Left colon (tissue), 2 donors: ENCODE measurements around the gene ATXN10. TPM values are rescaled to one million over a fixed set of nuclear protein-coding genes. Genes with fewer than 3 reads are reported as not detected.
A peak's percentile ranks its signal among the peaks of the same experiment; 100 is the strongest.
"Not testable (repeated sequence)": the region's sequence is repeated elsewhere in the genome, so short reads cannot be mapped to it uniquely, and the experiment has no call there.

Source experiments
- ATAC-seq: fragments of 200-7000 bp; cut with Tn5 transposase; one replicate; pipeline ENCODE4 v1.9.1; 2020; ENCODE audit warnings: mild to moderate bottlenecking, moderate library complexity
- DNase-seq, 2 donors: peaks; one replicate each; pipeline ENCODE4 v3.0.0-alpha.2; 2020
- intact Hi-C, 2 donors: fragments of 100-400 bp; cut with DNase I in 1 of 2; cut with micrococcal nuclease in 1 of 2; formaldehyde crosslinking; loops; one replicate each; pipeline versions ENCODE4 v1.11.2 to v1.14.0; 2022; cut with DNase I, micrococcal nuclease
- total RNA-seq, 2 donors: library from RNA; stranded (reverse); fragmentation: NEBNext Ultra II Directional; extraction: Animal tissue kit (Norgen Biotek cat#: 25700); gene quantifications; one replicate each; pipeline ENCODE4 v1.2.1, GENCODE V29; 2021
- donor health status: DM: no; HTN: no; CAD: no.
- donor health status: DM: yes; HTN: yes; CAD: no.

The ATXN10 gene
- total RNA-seq, 2 donors from 2014 or later = 65.6 to 69.9 TPM

DNA sequence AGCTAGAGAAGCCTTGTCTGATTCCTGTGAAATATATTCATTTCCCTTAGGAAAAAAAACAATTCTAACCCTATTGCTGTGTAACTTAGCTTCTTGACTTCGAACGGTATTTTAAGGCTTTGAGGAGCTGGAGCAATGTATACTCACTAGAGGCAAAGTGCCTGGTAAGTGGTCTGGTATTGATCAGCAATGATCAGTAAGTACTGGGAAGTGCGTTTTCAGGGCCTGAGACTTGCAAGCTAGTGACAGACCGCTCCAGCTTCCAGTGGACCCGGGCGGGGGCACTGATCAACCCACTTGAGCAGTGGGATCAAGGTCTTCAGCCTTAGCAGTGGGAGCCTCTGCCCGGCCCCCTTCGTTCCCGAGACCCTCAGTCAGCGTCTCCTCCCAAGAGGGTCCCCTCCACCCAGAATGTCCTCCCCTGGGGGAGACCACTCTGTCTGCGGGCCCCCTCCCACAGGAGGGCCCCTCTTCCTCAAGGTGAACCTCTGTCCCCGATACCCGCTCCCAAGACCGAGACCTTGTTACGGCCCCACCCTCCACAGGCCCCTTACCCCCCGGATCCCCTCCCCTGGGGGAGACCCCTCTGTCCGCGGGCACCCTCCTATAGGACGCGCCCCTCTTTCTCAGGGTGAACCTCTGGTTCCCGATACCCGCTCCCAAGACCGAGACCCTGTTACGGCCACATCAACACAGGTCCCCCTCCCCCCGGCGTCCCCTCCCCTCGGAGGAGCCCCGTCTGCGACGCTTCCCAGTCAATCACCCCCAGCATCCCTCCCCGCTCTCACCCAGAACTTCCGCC, 452 bp upstream of the ATXN10 start:
- DNase-seq (no peak), ATAC-seq (no peak)
- intact Hi-C loops = no loop called here

DNA sequence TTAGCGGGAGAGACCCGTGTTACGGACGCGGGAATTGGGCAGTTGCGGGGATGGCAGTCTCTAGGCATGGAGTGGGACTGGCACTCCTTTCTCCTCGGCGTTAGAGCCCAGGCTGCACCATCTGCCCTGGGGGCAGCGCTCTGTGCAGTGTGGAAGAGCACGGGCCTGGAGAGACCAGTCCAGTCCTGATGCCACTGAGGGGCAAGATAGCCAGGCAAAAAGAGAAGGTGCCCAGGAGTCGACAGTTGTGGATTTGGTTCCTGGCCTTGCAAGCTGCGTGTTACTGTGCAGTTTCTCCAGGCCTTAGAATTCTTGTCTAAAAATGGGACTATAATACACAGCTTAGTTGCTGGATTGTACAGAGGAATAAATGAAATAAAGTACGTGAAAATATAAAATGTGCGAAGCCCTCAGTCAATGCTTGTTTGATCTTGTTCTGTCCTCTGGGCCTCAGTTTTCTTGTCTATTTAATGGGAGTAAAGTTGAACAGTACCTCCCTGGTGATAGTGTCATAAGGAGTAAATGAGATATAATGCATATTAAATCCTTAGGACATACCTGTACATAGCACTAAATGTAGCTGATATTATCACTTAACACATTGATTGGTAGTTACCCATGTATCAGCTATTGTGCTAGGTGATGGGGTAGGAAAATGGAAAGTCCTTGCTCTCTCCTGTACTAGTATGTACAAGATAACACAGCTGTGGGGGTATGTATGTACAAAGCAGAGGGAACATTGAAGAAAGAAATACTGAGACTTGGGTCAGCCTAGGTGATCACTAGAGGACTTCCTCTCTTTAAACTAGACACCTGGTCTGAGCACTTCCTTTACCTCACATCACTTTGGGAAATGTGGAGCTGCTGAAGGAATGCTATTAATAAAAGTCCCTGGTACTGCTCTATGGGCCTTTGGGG, 1.2 kb downstream of the ATXN10 start:
- DNase-seq (peak in 1 of 2 donors; percentile 27), ATAC-seq (peak; percentile 42)
- intact Hi-C loops = no loop called here

DNA sequence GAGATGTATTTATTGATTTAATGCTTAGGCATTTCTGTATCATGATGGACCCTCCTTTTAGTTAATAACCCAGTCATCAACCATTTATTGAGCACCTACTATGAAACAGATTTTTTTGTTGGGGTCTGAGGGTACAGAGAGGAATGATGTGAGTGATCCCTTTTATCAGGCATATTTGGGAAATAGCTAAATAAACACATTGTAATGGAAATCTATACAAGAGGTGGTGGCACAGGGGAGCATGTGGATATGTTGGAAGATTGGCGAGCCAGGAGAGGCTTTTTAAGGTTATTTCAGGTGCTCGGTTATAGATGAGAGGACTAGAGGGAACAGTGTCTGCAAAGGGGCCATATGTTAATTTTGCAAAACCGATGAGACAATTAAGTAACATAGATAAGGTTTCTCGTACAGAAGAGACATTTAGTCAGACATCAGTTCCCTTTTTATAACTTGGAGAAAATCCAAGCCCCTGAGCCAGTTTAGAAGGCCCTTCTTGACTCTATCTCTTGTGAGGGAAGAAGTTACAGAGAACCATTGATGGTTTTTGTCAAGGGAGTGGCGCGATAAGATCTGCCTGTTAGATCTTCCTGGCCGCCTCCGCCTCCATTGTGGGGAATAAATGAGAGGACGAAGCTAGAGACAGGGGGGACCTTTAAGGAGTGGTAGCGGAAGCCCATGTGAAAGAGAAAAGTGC, 2.0 kb downstream of the ATXN10 start:
- intact Hi-C loops = no loop called here
- no peak for ATAC-seq
- DNase-seq = no peak

DNA sequence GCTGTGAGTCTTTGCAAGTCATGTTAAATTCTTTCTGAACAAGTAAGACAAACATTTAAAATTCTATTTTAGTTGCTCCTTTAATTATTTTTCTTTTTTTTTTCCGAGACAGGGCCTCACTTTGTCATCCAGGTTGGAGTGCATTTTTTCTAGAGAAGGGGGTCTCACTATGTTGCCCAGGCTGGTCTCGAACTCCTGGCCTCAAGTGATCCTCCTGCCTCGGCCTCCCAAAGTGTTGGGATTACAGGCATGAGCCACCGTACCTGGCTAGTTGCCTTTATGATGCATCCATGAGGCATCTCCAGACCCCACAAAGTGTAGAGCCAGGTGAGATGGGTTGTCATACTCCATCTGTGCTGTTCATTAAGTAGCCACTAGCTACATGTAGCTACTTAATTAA, 4.4 kb downstream of the ATXN10 start:
- intact Hi-C loops = no loop called here
- ATAC-seq (no peak), DNase-seq (no peak)

DNA sequence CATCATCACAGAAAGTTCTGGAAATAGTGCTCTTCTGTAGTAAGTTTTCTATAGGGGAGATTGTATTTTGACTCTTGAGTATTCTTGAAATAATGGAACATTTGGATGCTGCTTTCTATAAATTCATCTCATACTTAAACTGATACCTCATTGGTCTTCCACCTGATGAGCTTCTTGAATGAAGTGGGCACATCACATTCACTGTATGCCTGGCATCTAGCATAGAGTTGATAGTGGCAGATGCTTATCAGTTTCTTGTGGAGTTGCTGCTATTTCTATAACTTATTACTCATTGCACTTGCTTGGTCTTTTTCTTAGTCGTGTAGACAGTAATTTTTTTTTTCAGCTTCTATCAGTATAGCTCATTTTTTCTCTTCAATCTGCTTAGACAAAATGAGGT, 5.4 kb downstream of the ATXN10 start:
- ATAC-seq (no peak), DNase-seq (no peak)
- intact Hi-C loops = no loop called here

DNA sequence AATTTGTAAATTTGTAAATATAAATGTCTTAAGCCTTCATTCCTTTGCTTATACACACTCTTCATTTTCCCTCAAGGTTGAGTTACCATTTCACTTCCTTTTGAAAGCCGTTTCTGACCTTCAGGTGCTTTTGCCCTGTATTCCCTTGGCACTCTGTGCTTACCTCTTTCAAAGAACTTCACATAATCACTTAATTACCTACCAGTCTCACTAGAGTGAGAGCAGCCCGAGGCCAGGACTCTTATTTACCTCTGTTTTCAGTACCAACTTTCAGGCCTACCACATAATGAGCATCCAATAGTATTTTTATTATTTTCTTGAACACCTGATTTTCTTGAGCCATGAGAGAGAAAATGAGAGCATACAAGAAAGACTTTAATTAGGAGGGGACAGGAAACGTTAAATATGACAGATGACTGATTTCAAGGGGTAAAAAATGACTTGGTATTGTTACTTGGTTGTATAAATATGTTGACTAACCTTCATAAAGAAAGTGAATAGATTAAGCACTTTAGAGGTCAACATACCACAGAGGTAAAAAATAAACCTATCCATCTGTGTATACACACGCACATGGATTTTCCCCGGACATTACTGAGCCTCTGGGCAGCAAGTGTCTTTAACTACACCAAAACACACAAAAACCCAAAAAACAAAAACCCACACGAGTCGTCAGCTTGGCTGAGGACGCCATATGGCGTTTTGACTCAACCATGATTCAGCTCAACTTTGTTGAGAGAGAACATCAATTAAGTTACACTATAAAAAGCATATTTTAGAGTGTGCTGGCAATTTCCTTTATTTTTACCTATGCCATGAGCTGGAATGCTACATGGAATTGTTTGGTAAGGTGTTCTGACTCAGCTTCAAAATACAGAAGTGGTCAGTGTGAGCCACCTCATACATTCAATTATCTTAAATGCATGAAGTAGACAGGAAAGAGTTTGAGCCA, 7.6 kb downstream of the ATXN10 start:
- ATAC-seq (no peak), DNase-seq (no peak)
- intact Hi-C loops = no loop called here

DNA sequence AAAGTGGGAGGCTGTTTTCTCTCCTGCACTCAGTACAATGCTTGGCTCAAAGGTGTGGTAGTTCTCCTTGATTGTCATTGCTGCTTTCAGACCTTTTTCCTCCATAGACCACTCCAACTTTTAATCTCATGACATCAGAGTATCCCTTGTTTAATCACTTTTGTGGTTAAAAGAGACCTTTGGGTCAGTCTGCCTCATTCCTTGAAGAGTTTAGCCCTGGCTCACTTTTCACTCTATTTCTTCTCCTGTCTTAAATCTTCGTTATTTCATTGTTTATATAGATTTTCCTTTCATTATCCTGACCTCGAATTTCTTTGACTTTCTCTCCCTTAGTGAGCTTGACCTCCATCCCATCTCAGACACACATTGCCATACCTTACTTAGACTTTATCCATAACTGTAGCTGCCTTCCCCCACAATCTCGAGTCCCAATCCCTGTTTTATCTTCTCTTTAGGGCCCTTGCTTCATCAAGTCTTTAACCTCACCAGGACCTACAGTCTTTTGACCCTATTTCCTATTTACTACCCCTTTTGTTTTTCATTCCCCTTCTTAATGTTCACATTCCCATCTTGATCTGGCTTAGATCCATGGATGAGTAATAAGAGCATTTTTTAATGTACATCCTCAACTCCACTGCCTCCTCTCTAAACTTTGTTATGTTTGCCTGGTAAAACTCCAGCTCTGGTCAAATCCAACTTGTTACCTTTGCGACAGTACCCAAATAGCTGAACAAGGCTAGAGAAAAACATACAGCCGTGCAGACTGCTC, 9.5 kb downstream of the ATXN10 start:
- intact Hi-C loops = no loop called here
- no peak for DNase-seq
- no peak for ATAC-seq

DNA sequence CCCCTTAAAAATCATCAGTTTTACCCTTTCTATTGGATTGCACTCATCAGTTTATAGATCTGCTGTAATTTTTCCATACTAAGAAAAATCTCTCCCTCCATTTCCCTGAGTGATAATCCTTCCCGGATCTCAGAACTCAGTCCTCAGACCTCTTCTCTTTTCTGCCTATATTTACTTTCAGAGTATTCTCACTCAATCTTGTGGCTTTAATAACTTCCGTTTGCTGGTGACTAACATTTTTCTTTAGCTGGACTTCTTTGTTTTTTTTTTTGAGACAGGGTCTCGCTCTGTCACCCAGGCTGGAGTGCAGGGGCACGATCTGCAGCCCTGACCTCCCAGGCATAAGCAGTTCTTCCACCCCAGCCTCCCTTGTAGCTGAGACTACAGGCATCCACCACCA, 10.4 kb downstream of the ATXN10 start:
- intact Hi-C loops = no loop called here
- DNase-seq = no peak
- no peak for ATAC-seq

DNA sequence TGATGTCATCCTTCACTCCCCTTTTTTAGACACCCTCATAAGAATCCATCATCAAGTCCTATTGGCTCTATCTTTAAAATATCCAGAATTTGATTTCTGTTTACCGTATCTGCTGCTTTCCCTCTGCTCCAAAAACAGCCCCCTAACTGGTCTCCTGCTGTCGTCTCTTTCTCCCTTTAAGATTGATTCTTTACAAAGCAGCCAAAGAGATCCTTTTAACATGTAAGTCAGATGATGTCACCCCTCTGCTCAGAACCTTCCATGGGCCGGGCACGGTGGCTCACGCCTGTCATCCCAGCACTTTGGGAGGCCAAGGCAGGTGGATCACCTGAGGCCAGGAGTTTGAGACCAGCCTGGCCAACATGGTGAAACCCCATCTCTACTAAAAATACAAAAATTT, 11.1 kb downstream of the ATXN10 start:
- intact Hi-C loops, ATAC-seq, DNase-seq: not testable (repeated sequence)

DNA sequence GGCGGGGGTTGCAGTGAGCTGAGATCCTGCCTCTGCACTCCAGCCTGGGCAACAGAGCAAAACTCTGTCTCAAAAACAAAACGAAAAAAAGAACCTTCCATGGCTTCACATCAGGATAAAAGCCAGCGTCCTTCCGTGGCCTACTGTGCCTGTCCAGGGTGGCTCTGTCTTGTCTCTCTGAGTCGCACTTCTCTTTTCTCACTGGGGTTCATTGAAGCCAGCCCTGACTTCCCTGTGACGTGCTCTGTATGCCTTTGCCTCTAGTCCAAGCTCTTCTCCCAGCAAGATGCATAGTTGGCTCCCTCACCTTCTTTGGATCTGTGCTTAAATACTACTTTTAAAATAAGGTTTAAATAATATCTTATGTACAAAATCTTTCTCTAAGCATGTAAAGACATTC, 11.6 kb downstream of the ATXN10 start:
- ATAC-seq (no peak), DNase-seq (no peak)
- intact Hi-C loops = no loop called here

DNA sequence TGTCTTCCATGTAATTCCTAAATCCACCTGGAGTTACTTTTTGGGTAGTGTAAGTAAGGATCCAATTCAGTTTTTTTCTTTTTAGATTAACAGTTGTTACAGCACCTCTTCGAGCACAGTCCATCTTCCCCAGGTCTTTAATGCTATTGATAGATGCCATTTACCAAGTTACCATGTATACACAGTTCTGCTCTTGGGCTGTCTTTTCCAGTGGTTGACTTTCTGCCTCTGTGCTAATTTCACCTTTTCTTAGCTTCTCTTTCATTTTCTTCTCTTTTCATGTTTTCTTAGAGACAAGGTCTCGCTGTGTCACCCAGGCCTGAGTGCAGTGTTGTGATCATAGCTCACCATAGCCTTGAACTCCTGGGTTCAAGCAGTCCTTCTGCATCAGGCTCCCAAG, 12.0 kb downstream of the ATXN10 start:
- intact Hi-C loops = no loop called here
- no peak for ATAC-seq
- no peak for DNase-seq

DNA sequence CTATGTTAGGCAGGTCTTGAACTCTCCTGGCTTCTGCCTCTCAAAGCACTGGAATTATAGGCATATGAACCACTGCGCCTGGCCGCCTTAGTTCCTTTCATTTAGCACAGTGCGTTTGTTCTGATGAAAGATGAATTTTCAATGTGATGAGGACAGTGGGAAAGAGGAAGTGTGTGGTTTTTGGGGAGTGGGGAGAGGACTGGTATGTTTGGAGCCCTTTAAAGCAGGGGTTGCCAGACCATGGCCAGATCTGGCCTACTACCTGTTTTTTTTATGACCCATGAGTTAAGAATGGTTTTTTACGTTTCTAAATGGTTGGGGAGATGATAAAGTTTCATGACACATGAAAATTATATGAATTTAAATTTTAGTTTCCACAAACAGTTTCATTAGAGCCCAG, 12.5 kb downstream of the ATXN10 start:
- no peak for ATAC-seq
- no peak for DNase-seq
- intact Hi-C loops = no loop called here

DNA sequence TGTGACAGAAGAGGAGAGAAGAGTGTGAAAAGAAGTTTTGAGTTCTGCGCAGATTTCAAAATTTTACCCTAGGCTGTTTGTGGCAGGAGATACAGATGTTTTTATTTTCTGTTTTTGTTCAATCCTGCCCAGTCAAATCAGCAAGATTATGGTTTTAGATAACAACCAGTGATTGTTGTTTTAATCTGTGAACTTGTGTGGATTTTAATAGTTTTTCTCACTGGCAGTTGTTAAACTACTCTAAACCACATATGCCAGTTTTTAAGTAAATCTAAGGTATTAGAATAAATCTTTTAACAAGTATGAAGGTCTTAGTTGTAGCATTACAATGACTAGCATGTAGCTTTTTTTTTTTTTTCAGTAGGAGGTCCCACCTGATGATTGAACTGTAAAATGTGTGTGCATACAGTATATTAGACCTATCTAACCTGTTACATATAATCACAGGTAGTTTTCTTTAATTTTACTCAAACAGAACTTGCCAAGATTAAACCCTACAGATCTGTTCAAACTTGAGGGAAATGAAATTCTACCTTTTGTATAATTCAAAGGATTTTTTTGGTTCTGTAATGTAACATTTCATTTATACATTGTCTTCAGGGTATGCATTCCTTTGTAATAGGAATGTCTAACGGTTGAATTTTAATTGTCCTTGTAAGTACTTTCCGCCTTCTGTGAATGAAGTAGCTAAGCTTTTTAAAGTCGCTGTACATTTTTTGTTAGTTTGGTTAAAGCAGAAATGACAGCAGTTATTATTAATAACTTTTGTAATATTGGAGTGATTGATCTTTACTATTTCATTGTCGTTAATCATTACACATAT, 13.3 kb downstream of the ATXN10 start:
- intact Hi-C loops = no loop called here
- ATAC-seq (no peak), DNase-seq (no peak)

DNA sequence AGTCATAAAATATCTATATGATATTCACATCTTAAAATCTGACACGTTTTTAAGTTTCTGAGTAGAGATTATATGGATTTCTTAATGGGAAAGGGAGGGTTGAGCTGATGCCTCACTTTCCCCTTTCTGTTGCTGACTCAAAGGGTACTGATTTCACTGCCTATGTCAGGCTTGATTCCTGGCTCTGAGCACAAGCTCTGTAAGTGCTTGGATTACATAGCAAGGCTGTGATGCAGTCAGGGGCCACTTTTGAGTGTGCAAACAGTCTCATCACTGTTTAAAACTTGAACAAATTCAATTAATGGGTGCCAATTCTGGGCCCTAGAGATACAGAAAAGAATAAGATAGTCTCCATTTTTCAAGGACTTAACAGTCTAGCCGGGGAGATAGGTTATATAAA, 14.4 kb downstream of the ATXN10 start:
- intact Hi-C loops = no loop called here
- DNase-seq (no peak), ATAC-seq (no peak)

DNA sequence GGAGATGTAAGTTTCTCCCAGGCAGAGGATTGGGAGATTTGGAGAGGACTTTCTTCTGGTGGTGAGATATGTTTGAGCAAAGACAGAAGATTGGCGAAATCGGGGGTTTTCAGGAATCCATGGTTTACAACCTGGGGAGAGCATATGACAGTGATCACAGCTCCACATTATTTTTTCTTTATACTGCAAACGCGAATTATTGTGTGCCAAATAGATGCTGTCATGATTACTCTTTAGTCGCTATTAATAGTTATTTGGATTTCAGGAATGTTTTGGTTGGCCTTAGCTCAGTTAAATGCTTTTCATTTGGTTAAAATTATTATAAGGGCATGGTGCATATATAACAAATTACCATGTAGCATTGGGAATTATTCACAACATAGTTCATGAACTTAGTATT, 15.2 kb downstream of the ATXN10 start:
- ATAC-seq (no peak), DNase-seq (no peak)
- intact Hi-C loops = no loop called here

DNA sequence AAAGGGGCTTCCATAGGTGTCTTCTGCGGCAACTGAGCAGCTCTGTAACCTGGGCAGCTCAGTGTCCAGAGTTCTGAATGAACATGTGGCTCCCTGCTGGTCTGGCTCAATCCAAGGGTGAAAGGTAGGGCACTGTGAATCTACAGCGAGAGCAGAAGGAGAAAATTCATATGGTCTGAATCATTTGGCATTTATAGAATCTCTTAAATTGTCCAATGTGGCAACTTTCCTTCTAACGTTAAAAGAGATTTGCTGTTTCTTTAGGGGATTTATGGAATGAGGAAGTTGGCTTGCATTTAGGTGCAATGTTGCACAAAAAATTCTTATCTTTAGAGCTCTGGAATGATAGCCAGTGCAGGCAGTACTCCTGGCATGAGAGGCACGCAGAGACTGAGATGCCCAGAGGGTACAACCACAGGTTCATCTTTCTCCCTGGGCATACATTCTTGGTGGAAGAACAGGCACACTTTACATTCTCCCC, 17.0 kb downstream of the ATXN10 start:
- ATAC-seq (peak; percentile 55), DNase-seq (no peak)
- intact Hi-C loops = no loop called here

DNA sequence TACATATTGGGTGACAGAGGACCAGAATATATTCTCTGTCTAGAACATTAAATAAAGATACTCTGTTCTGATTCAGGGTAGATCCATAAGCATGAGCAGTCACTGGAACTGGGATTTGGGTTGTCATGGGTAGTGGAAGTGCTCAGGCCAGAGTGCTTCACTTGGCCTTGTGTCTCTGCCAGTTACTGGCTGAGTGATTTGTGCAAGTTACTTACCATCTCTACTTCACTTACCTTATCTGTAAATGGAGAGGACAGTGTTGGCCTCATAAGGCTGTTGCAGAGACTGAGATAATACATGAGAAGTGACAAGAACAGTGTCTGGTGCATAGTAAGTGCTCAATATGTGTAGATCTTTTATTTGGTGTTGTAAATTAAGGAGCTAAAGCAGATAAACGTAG, 17.6 kb downstream of the ATXN10 start:
- intact Hi-C loops = no loop called here
- DNase-seq = no peak
- ATAC-seq = no peak
